Epithelial cell of proximal tubule (primary cell): ENCODE data around the gene KLF16. TPM values are rescaled to one million over a fixed set of nuclear protein-coding genes. Genes with fewer than 3 reads are reported as not detected.

ENCODE experiments used
- DNase-seq: peaks from one replicate; pipeline ENCODE4 v3.0.0-alpha.2; 2011; ENCODE audit warnings: low read depth
- H3K4me3 ChIP-seq: 2 replicates; pipeline ENCODE4 v1.5.1; 2011; ENCODE audit warnings: low read depth, mild to moderate bottlenecking, low read length
- CTCF ChIP-seq: conservative IDR thresholded peaks from 2 replicates; pipeline ENCODE4 v1.5.1; 2012; ENCODE audit warnings: low read depth, mild to moderate bottlenecking, low read length
- total RNA-seq: library from RNA; depleted of rRNA; stranded (reverse); fragments of >200 nt; gene quantifications from 2 replicates; pipeline ENCODE4 v1.2.3, GENCODE V29; 2015

KLF16 gene
- total RNA-seq, 1 donor from 2014 or later, result 28.1 TPM

- H3K4me3 ChIP-seq, result peak overlapping the region; percentile 38
- TF ChIP-seq CTCF, result no peak
- DNase-seq, result no peak
These were observed 44.4 kb upstream of the KLF16 start for GRCh38 chr19:1907563-1908363.

GRCh38 chr19:1906985-1907562 is 43.7 kb upstream of the KLF16 start:
- H3K4me3 ChIP-seq, result peak overlapping the region; percentile 38
- TF ChIP-seq CTCF, result no peak
- DNase-seq, result no peak

- no peak for DNase-seq
- peak overlapping the region; percentile 72 for H3K4me3 ChIP-seq
- TF ChIP-seq CTCF, result no peak
These were observed 42.5 kb upstream of the KLF16 start for GRCh38 chr19:1905863-1906375.

- TF ChIP-seq CTCF, result no peak
- peak; percentile 74 for DNase-seq
- peak within 1 kb of the TSS; percentile 72 for H3K4me3 ChIP-seq
These were observed 41.9 kb upstream of the KLF16 start, which contains the start of the genes ADAT3 and SCAMP4 for GRCh38 chr19:1905110-1905862. Gene ADAT3 (plus strand): TSS chr19:1905399. CDS start chr19:1912048, 6,649 bp downstream. Gene SCAMP4 (plus strand): TSS chr19:1905399. CDS start chr19:1915020, 9,621 bp downstream.

GRCh38 chr19:1904860-1905109 is 41.4 kb upstream of the KLF16 start:
- TF ChIP-seq CTCF, result no peak
- no peak for DNase-seq
- peak overlapping the region; percentile 33 for H3K4me3 ChIP-seq

- DNase-seq, result no peak
- H3K4me3 ChIP-seq, result no peak overlapping the region
- TF ChIP-seq CTCF, result no peak
These were observed 39.5 kb upstream of the KLF16 start for GRCh38 chr19:1902923-1903322.
